ENCODE measurements around the gene MKRN2.

MKRN2 gene

DNA sequence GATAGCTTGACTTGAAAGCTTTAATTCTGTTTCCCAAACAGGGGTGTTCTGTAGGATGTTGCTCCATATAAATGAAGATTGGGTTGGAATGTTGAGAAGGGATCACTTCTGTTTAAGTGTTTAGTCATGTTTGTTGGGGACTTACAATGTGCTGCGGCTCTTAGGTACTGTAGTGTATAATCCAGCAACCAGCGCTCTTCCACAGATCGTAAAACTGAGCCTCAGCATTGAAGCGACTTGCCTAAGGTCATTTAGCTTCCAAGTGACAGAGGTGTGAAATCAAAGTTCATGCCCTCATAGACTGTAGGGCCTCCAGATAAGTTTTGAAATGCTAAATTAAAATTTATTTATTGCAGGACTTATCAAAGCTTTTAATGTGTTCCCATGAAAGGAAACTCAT, 1.8 kb downstream of the MKRN2 start:
- TF ChIP-seq, protein P1, sequence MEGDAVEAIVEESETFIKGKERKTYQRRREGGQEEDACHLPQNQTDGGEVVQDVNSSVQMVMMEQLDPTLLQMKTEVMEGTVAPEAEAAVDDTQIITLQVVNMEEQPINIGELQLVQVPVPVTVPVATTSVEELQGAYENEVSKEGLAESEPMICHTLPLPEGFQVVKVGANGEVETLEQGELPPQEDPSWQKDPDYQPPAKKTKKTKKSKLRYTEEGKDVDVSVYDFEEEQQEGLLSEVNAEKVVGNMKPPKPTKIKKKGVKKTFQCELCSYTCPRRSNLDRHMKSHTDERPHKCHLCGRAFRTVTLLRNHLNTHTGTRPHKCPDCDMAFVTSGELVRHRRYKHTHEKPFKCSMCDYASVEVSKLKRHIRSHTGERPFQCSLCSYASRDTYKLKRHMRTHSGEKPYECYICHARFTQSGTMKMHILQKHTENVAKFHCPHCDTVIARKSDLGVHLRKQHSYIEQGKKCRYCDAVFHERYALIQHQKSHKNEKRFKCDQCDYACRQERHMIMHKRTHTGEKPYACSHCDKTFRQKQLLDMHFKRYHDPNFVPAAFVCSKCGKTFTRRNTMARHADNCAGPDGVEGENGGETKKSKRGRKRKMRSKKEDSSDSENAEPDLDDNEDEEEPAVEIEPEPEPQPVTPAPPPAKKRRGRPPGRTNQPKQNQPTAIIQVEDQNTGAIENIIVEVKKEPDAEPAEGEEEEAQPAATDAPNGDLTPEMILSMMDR (IDR thresholded peaks at IDR 0.05): no peak
- Histone ChIP-seq H3K9me3 (ENCODE audit: control insufficient read depth, low read length) (no peaks in the 10 kb centered on the region), H3K36me3 (ENCODE audit: control insufficient read depth, insufficient read depth, low read length) (no peaks in the 10 kb centered on the region), H3K4me2 (ENCODE audit: low read length) (peak overlapping the region; percentile 79), H3K4me1 (peaks cover 7% of the 10 kb centered on the region), H3K4me3 (ENCODE audit: low read depth, low read length) (peak overlapping the region; percentile 94), H2AFZ (no peak overlapping the region), H3K79me2 (peaks cover 35% of the 10 kb centered on the region), H3K9ac (no peak overlapping the region), H3K27ac (no peak overlapping the region), H3K27me3 (ENCODE audit: control insufficient read depth, insufficient read depth, low read length) (no peaks in the 10 kb centered on the region)

- no peak overlapping the region for H2AFZ ChIP-seq
- H3K4me3 ChIP-seq (ENCODE audit: low read depth, low read length): no peak overlapping the region
- H3K9ac ChIP-seq: no peak overlapping the region
- H3K4me1 ChIP-seq: peaks cover 7% of the 10 kb centered on the region
- H3K4me2 ChIP-seq (ENCODE audit: low read length): no peak overlapping the region
- H3K27me3 ChIP-seq (ENCODE audit: control insufficient read depth, insufficient read depth, low read length): no peaks in the 10 kb centered on the region
- no peak overlapping the region for H3K27ac ChIP-seq
- peaks cover 36% of the 10 kb centered on the region for H3K79me2 ChIP-seq
- TF ChIP-seq, protein P1 (IDR thresholded peaks at IDR 0.05): no peak
- no peaks in the 10 kb centered on the region for H3K9me3 ChIP-seq (ENCODE audit: control insufficient read depth, low read length)
- no peaks in the 10 kb centered on the region for H3K36me3 ChIP-seq (ENCODE audit: control insufficient read depth, insufficient read depth, low read length)
Measured at GRCh38 chr3:12559520-12559919, 2.6 kb downstream of the MKRN2 start.

DNA sequence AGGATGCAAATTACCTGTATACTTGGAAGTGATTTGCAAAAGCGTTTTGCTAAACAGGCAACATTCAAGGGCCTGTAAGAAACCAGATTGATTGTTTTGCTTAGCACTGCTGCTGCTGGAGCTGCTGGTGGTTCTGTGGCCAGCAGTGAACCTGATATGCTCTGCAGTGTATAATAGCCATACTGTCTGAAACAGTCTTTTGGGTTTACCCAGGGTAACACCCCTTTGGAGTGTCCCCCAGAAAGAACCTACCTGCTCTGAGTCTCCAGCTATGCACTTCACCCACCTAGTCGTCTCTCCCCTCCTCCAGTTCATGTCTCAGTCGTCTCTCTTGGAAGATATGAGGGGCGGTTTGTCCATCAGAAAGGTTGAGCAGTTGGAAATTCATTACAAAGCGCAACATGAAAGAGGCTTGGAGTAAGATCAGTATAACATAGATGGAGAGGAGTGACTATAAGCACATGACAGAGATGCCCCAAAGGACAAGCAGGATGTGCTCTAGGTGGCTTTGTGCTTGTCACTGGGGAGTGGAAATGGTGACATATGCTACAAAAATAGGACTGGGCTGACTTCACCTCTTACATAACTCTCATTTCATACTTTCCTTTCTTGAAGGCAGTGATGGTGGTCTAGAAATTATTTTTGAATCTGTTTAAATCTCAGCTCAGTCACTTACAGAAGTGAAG, 3.8 kb downstream of the MKRN2 start:
- Histone ChIP-seq H3K36me3 (ENCODE audit: control insufficient read depth, insufficient read depth, low read length) (no peaks in the 10 kb centered on the region), H2AFZ (no peak overlapping the region), H3K9ac (no peak overlapping the region), H3K79me2 (peaks cover 45% of the 10 kb centered on the region), H3K4me1 (peaks cover 7% of the 10 kb centered on the region), H3K4me3 (ENCODE audit: low read depth, low read length) (no peak overlapping the region), H3K4me2 (ENCODE audit: low read length) (no peak overlapping the region), H3K27me3 (ENCODE audit: control insufficient read depth, insufficient read depth, low read length) (no peaks in the 10 kb centered on the region), H3K9me3 (ENCODE audit: control insufficient read depth, low read length) (no peaks in the 10 kb centered on the region), H3K27ac (no peak overlapping the region)
- TF ChIP-seq, protein P1 (IDR thresholded peaks at IDR 0.05): no peak

GRCh38 chr3:12561397-12561796, 4.5 kb downstream of the MKRN2 start:
- Histone ChIP-seq H3K36me3 (ENCODE audit: control insufficient read depth, insufficient read depth, low read length) (no peaks in the 10 kb centered on the region), H3K4me2 (ENCODE audit: low read length) (no peak overlapping the region), H3K4me1 (peaks cover 7% of the 10 kb centered on the region), H3K9me3 (ENCODE audit: control insufficient read depth, low read length) (no peaks in the 10 kb centered on the region), H3K79me2 (peaks cover 52% of the 10 kb centered on the region), H3K27me3 (ENCODE audit: control insufficient read depth, insufficient read depth, low read length) (no peaks in the 10 kb centered on the region), H3K27ac (no peak overlapping the region), H3K9ac (no peak overlapping the region), H3K4me3 (ENCODE audit: low read depth, low read length) (no peak overlapping the region), H2AFZ (no peak overlapping the region)
- TF ChIP-seq, protein P1 (IDR thresholded peaks at IDR 0.05): no peak

DNA sequence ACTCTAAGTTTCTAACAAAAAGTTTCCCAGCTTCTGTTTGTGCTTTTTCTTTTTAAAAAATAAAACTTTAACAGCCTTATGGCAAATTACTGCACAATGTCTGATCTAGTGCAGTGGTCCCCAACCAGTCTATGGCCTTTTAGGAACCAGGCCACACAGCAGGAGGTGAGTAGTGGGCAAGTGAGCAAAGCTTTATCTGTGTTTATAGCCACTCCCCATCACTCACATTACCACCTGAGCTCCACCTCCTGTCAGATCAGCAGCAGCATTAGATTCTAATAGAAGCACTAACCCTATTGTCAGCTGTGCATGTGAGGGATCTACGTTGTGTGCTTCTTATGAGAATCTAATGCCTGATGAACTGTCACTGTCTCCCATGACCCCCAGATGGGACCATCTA, 5.6 kb downstream of the MKRN2 start:
- Histone ChIP-seq H3K36me3 (ENCODE audit: control insufficient read depth, insufficient read depth, low read length) (no peaks in the 10 kb centered on the region), H3K9me3 (ENCODE audit: control insufficient read depth, low read length) (no peaks in the 10 kb centered on the region), H3K9ac (no peak overlapping the region), H3K4me1 (peaks cover 7% of the 10 kb centered on the region), H3K4me2 (ENCODE audit: low read length) (no peak overlapping the region), H2AFZ (no peak overlapping the region), H3K27me3 (ENCODE audit: control insufficient read depth, insufficient read depth, low read length) (no peaks in the 10 kb centered on the region), H3K4me3 (ENCODE audit: low read depth, low read length) (no peak overlapping the region), H3K27ac (no peak overlapping the region), H3K79me2 (peaks cover 62% of the 10 kb centered on the region)
- TF ChIP-seq, protein P1 (IDR thresholded peaks at IDR 0.05): no peak
